ENCODE results near the gene PTPRG. TPM values are rescaled to one million over a fixed set of nuclear protein-coding genes. Genes with fewer than 3 reads are reported as not detected.

PTPRG gene
- total and polyA plus RNA-seq, 12 donors: 6.3 to 119 (median 72.2) TPM

DNA sequence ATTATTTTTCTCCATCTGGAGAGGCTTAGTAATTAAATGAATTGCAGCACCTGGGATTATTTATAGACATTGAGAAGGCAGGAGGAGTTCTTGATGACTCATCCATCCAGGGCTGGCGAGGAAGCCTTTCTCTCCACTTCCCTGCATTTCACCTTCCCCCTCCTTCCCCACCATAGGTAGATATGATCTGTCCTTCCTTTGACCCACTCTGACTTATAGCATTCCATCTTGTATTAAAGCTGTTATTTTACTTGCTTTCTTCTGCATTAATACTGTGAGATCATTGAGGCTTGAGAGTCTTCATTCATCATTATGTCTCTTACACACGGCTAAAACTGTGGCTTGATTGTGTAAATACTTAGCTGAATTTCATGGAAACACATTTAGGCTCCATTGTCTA lies 523.2 kb downstream of the PTPRG start:
- no peak for DNase-seq
- Histone ChIP-seq H3K36me3 (replicated peaks in 1 of 2) (no peaks in the 10 kb centered on the region), H3K27ac (no peak overlapping the region), H3K9me3 (replicated peaks in 1 of 3) (no peaks in the 10 kb centered on the region), H3K27me3 (no peaks in the 10 kb centered on the region), H3K4me3 (no peak overlapping the region), H3K4me1 (replicated peaks in 1 of 2) (no peaks in the 10 kb centered on the region)
- WGBS, 4 donors: 58 to 65% (median 60%) methylated on average over 2 of the region's 2 CpGs
- TF ChIP-seq, protein P1, sequence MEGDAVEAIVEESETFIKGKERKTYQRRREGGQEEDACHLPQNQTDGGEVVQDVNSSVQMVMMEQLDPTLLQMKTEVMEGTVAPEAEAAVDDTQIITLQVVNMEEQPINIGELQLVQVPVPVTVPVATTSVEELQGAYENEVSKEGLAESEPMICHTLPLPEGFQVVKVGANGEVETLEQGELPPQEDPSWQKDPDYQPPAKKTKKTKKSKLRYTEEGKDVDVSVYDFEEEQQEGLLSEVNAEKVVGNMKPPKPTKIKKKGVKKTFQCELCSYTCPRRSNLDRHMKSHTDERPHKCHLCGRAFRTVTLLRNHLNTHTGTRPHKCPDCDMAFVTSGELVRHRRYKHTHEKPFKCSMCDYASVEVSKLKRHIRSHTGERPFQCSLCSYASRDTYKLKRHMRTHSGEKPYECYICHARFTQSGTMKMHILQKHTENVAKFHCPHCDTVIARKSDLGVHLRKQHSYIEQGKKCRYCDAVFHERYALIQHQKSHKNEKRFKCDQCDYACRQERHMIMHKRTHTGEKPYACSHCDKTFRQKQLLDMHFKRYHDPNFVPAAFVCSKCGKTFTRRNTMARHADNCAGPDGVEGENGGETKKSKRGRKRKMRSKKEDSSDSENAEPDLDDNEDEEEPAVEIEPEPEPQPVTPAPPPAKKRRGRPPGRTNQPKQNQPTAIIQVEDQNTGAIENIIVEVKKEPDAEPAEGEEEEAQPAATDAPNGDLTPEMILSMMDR (IDR thresholded peaks at IDR 0.05): no peak
- TF ChIP-seq POLR2A (IDR thresholded peaks at IDR 0.05): no peak
- intact Hi-C loops (cut with DNase I): no loop called here

DNA sequence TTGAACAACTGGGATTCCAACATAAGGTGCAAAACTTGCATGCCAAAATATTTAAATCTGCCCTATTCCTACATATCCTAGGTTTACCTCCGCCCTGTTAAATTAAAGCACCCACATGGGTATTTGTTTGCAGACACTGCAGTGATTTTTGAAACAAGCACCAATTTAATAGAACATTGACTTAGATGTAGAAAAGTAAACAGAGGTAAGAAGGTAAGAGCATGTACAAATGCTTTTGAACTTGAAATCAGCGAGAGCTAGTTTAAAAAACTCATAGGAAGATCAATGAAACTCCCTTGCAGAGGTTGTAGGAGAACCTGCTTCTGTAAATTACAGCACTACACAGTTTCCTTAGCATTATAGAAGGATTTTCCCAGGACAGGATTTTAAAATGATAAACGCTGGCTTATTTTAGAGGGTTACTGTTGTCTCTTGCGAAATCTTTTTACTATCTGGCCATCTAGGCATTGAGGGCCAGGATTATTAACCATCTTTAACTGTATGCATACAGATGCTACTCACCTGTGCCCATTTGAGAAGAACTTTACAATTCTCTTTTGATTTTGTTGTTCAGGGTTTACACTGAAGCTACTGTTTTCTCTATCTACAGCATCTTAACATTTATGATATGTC lies 527.2 kb downstream of the PTPRG start:
- TF ChIP-seq POLR2A (IDR thresholded peaks at IDR 0.05): no peak
- TF ChIP-seq, protein P1 (IDR thresholded peaks at IDR 0.05): no peak
- Histone ChIP-seq H3K36me3 (replicated peaks in 1 of 2) (no peaks in the 10 kb centered on the region), H3K4me1 (replicated peaks in 1 of 2) (no peaks in the 10 kb centered on the region), H3K4me3 (no peak overlapping the region), H3K27me3 (no peaks in the 10 kb centered on the region), H3K9me3 (replicated peaks in 1 of 3) (no peaks in the 10 kb centered on the region), H3K27ac (no peak overlapping the region)
- DNase-seq: no peak
- intact Hi-C loops (cut with DNase I): no loop called here
- WGBS, 4 donors: 73 to 97% (median 84%) methylated on average over 4 of the region's 4 CpGs

DNA sequence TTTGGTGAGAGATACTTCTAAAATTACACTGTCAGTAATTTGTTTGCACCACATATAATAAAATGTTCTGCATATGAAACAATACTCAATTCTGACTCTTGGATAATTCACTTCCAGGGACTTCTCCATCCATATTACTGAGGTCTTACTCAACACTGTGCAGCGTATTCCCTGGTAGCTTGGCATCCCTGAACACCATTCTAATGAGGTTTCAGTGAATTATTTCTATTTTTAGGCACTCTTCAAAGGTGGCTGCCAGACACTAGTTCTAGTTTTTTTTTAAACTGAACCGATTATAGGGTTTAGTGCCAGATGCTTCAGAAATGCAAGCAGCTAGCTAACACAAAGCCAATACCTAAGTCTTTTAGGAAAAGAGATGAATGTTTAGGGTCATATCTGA lies 528.7 kb downstream of the PTPRG start:
- intact Hi-C loops (cut with DNase I): no loop called here
- H3K4me3 ChIP-seq: no peak overlapping the region
- no peaks in the 10 kb centered on the region for H3K4me1 ChIP-seq (replicated peaks in 1 of 2)
- 67 to 80% (median 74%) methylated on average over 2 of the region's 2 CpGs for WGBS, 4 donors
- no peak overlapping the region for H3K27ac ChIP-seq
- H3K27me3 ChIP-seq: no peaks in the 10 kb centered on the region
- no peak for DNase-seq
- H3K36me3 ChIP-seq (replicated peaks in 1 of 2): no peaks in the 10 kb centered on the region
- TF ChIP-seq POLR2A (IDR thresholded peaks at IDR 0.05): no peak
- TF ChIP-seq, protein P1 (IDR thresholded peaks at IDR 0.05): no peak
- H3K9me3 ChIP-seq (replicated peaks in 1 of 3): no peaks in the 10 kb centered on the region

DNA sequence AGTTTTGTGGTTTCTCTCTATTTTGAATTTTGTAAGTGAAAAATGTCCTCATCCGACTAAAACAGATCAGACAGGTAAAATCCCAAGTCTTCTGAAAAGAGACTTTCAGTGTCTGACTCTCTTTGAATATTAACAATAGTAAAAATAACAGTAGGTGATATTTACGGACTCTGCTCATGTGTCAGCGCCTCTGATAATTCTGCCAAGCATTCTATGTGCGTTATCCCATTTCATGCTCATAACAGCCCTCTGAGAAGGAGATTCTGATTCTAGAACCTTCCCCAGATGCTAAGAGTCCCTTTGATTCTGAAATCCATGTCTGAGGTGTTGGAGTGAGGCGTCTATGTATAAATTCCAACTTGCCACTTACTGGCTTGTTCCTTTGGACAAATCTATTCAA lies 529.1 kb downstream of the PTPRG start:
- no peaks in the 10 kb centered on the region for H3K27me3 ChIP-seq
- no peak for DNase-seq
- H3K27ac ChIP-seq: no peak overlapping the region
- H3K36me3 ChIP-seq (replicated peaks in 1 of 2): no peaks in the 10 kb centered on the region
- no peaks in the 10 kb centered on the region for H3K4me1 ChIP-seq (replicated peaks in 1 of 2)
- TF ChIP-seq, protein P1 (IDR thresholded peaks at IDR 0.05): no peak
- no peak for TF ChIP-seq POLR2A (IDR thresholded peaks at IDR 0.05)
- intact Hi-C loops (cut with DNase I): no loop called here
- no peaks in the 10 kb centered on the region for H3K9me3 ChIP-seq (replicated peaks in 1 of 3)
- no peak overlapping the region for H3K4me3 ChIP-seq
- whole genome bisulfite sequencing, 4 donors: 93 to 97% (median 95%) methylated on average over 5 of the region's 5 CpGs

Data from adrenal gland (tissue), 12 donors.